PC-3 (cell line): Measurements from ENCODE around the gene UMODL1. TPM values are rescaled to one million over a fixed set of nuclear protein-coding genes. Genes with fewer than 3 reads are reported as not detected.

Experiments
- ATAC-seq: fragments of 200-7000 bp; cut with Tn5 transposase; 2 replicates; pipeline ENCODE4 v1.9.1; 2020; ENCODE audit warnings: mild to moderate bottlenecking, moderate library complexity
- BruUV-seq: library from RNA; stranded (reverse); fragments of 400-500 nt; replicated peaks from 2 replicates; lab custom pipeline; 2021; lab: Mats Ljungman, UMichigan
- CTCF ChIA-PET: fragments of 300-600 bp; sonication (Branson Sonifier 250); formaldehyde crosslinking; loops from one replicate; lab custom pipeline; 2022; ENCODE audit warnings: antibody characterized with exemption; lab: Charles Lee
- POLR2A ChIA-PET: fragments of 300-600 bp; sonication (Branson Sonifier 250); formaldehyde crosslinking; loops from one replicate; lab custom pipeline; 2022; ENCODE audit warnings: antibody characterized with exemption; ENCODE audit not compliant: unreplicated experiment; lab: Charles Lee
- DNase-seq: peaks from one replicate; pipeline ENCODE4 v3.0.0-alpha.2; 2015
- H2AFZ ChIP-seq: fragments of 300-600 bp; sonication (generic); 2 replicates; pipeline ENCODE4 v1.6.0; 2016; ENCODE audit warnings: antibody characterized with exemption, low read length
- H3F3A ChIP-seq: fragments of 300-600 bp; sonication (generic); one replicate; pipeline ENCODE4 v1.6.0; 2017; ENCODE audit warnings: antibody characterized with exemption, low read length, control low read depth, mild to moderate bottlenecking; ENCODE audit not compliant: unreplicated experiment
- H3K27ac ChIP-seq: fragments of 300-600 bp; sonication (generic); 2 replicates; pipeline ENCODE4 v1.5.1; 2016; ENCODE audit warnings: mild to moderate bottlenecking, low read length
- H3K27me3 ChIP-seq: fragments of 300-600 bp; sonication (generic); 2 replicates; pipeline ENCODE4 v1.6.1; 2016; ENCODE audit warnings: low read length, mixed read lengths
- H3K36me3 ChIP-seq: fragments of 300-600 bp; sonication (generic); 2 replicates; pipeline ENCODE4 v1.6.1; 2016; ENCODE audit warnings: low read depth, mixed run types, low read length, mixed read lengths
- H3K4me1 ChIP-seq: fragments of 300-600 bp; sonication (generic); 2 replicates; pipeline ENCODE4 v1.5.1; 2016; ENCODE audit warnings: low read length; ENCODE audit not compliant: insufficient read depth
- H3K4me2 ChIP-seq: fragments of 300-600 bp; sonication (generic); 2 replicates; pipeline ENCODE4 v1.6.0; 2016; ENCODE audit warnings: low read length
- H3K4me3 ChIP-seq: fragments of 300-600 bp; sonication (generic); 2 replicates; pipeline ENCODE4 v1.5.1; 2016; ENCODE audit warnings: mild to moderate bottlenecking, low read length, mixed read lengths
- H3K79me2 ChIP-seq: fragments of 300-600 bp; sonication (generic); 2 replicates; pipeline ENCODE4 v1.6.1; 2017; ENCODE audit warnings: low read length, mixed read lengths
- H3K9ac ChIP-seq: fragments of 300-600 bp; sonication (generic); 2 replicates; pipeline ENCODE4 v1.6.0; 2016; ENCODE audit warnings: mild to moderate bottlenecking, low read length
- H3K9me2 ChIP-seq: fragments of 300-600 bp; sonication (generic); replicated peaks from 2 replicates; pipeline ENCODE4 v1.6.1; 2016; ENCODE audit warnings: mixed run types, low read length, mixed read lengths
- H3K9me3 ChIP-seq: fragments of 300-600 bp; sonication (generic); 2 replicates; pipeline ENCODE4 v1.6.1; 2016; ENCODE audit warnings: low read length, mixed read lengths
- H4K20me1 ChIP-seq: fragments of 300-600 bp; sonication (generic); 2 replicates; pipeline ENCODE4 v1.6.1; 2016; ENCODE audit warnings: low read length, mixed read lengths
- EZH2 ChIP-seq: fragments of 300-600 bp; sonication (generic); IDR thresholded peaks from one replicate; pipeline ENCODE4 v1.6.1; 2017; ENCODE audit warnings: antibody characterized with exemption, mild to moderate bottlenecking, low read length; ENCODE audit not compliant: unreplicated experiment
- EZH2phosphoT487 ChIP-seq: fragments of 300-600 bp; sonication (generic); IDR thresholded peaks from 2 replicates; pipeline ENCODE4 v1.6.1; 2018; ENCODE audit warnings: mild to moderate bottlenecking, antibody characterized with exemption, low read length, borderline replicate concordance
- intact Hi-C: fragments of 100-400 bp; cut with micrococcal nuclease; formaldehyde crosslinking; loops from 2 replicates; pipeline ENCODE4 v1.9.0; 2023
- total RNA-seq: library from RNA; depleted of rRNA; stranded (reverse); fragments of >200 nt; gene quantifications from 2 replicates; pipeline ENCODE4 v1.2.3, GENCODE V29; 2014
- TF ChIP-seq, protein P1 (sequence below): fragments of 300-600 bp; sonication (generic); conservative IDR thresholded peaks from 2 replicates; pipeline ENCODE4 v1.5.1; 2017; ENCODE audit warnings: antibody characterized with exemption, low read depth, mild to moderate bottlenecking, low read length

Gene UMODL1
- total RNA-seq, 1 experiment from 2014 or later = not detected

DNA sequence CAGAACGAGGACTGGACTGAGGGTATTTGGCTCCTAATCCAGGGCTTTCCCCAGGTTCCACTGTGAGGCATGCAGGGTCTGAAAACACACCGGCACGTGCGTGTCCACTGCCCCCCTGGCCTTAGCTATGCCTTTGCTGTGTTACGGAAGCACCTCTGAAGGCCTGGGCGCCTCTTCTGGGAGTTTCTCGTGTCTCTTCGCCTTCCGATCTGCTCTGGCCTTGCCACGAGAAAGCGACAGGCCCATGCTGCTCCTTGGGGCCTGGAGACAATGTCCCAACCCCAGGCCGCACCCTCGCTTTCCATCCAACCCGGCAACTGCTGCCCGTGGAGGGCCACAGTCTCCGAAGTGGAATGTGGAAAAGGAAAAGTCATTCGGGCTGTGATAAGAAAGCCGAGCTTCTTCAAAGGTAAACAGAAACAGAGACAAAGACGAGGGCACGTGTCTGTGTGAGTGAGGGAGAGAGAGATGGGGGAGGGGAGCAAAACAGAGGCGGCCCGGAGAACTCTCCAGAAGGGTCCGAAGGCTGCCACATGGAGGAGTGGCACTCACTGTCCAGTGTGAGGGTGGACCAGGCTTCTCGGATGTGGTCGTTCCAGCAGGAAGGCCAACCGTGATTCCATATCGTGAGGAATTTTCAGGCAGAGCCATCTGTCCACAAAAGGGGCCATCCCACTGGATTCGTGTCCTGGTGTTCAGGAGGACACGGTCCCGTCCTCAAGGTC lies 3.4 kb upstream of the UMODL1 start:
- Histone ChIP-seq H3K36me3 (no peaks in the 10 kb centered on the region), H3F3A (no peaks in the 10 kb centered on the region), H3K9me2 (no peaks in the 10 kb centered on the region), H4K20me1 (no peaks in the 10 kb centered on the region), H3K27me3 (no peaks in the 10 kb centered on the region), H3K4me3 (no peak overlapping the region), H3K9ac (no peak overlapping the region), H2AFZ (no peak overlapping the region), H3K27ac (no peak overlapping the region), H3K79me2 (no peaks in the 10 kb centered on the region), H3K9me3 (no peaks in the 10 kb centered on the region), H3K4me1 (peaks cover 7% of the 10 kb centered on the region; the same call in 1 of the 2 replicates), H3K4me2 (no peak overlapping the region)
- TF ChIP-seq EZH2 = no peak
- no peak for TF ChIP-seq EZH2phosphoT487
- TF ChIP-seq, protein P1, sequence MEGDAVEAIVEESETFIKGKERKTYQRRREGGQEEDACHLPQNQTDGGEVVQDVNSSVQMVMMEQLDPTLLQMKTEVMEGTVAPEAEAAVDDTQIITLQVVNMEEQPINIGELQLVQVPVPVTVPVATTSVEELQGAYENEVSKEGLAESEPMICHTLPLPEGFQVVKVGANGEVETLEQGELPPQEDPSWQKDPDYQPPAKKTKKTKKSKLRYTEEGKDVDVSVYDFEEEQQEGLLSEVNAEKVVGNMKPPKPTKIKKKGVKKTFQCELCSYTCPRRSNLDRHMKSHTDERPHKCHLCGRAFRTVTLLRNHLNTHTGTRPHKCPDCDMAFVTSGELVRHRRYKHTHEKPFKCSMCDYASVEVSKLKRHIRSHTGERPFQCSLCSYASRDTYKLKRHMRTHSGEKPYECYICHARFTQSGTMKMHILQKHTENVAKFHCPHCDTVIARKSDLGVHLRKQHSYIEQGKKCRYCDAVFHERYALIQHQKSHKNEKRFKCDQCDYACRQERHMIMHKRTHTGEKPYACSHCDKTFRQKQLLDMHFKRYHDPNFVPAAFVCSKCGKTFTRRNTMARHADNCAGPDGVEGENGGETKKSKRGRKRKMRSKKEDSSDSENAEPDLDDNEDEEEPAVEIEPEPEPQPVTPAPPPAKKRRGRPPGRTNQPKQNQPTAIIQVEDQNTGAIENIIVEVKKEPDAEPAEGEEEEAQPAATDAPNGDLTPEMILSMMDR = no peak
- BruUV-seq = no TSS peak
- ChIA-PET POLR2A (no interaction called here), CTCF (no interaction called here)
- intact Hi-C loops = no loop called here
- DNase-seq = no peak
- no peak for ATAC-seq

DNA sequence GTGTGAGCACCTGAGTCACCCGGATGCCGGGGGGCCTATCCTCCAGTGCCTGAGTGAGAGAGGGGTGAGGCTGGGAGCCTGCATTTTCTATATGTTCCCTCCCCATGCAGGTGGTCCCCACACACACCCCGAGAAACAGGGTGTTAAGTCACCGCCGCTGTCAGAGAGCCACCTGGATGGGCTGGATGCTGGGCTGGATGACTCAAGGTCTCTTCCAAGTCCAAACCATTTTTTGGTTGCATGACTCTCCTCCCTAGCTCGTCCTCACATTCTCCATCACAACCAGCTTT lies 2.9 kb upstream of the UMODL1 start:
- no TSS peak for BruUV-seq
- ChIA-PET POLR2A (no interaction called here), CTCF (no interaction called here)
- H2AFZ ChIP-seq = no peak overlapping the region
- H3F3A ChIP-seq = no peaks in the 10 kb centered on the region
- no peak overlapping the region for H3K27ac ChIP-seq
- H3K27me3 ChIP-seq = no peaks in the 10 kb centered on the region
- H3K36me3 ChIP-seq = no peaks in the 10 kb centered on the region
- no peaks in the 10 kb centered on the region for H4K20me1 ChIP-seq
- H3K4me1 ChIP-seq = peaks cover 7% of the 10 kb centered on the region; the same call in 1 of the 2 replicates
- TF ChIP-seq EZH2phosphoT487 = no peak
- TF ChIP-seq, protein P1 = no peak
- no peak for TF ChIP-seq EZH2
- H3K4me2 ChIP-seq = no peak overlapping the region
- no peaks in the 10 kb centered on the region for H3K9me2 ChIP-seq
- ATAC-seq (no peak), DNase-seq (no peak)
- H3K9ac ChIP-seq = no peak overlapping the region
- intact Hi-C loops = no loop called here
- no peak overlapping the region for H3K4me3 ChIP-seq
- no peaks in the 10 kb centered on the region for H3K79me2 ChIP-seq
- no peaks in the 10 kb centered on the region for H3K9me3 ChIP-seq

DNA sequence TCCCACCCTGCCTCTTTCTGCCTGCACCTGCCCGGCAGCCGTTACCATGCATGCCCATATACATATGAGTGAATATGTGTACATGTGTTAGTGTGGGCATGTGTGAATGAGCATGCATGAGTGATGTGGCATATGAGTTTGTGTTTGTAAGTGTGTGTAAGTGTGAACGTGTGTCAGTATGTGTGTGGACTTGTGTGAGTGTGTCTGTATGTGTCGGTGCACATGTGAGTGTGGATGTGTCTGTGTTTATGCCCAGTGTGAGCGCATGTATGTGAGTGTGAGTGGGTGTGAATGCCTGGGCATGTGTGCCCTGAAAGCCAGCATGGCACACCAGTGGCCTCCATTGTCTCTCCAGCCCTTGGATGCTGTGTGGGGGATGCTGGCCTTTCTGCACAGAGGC lies 2.5 kb upstream of the UMODL1 start:
- ChIA-PET POLR2A (no interaction called here), CTCF (no interaction called here)
- intact Hi-C loops = no loop called here
- TF ChIP-seq, protein P1 = no peak
- TF ChIP-seq EZH2 = no peak
- TF ChIP-seq EZH2phosphoT487 = no peak
- Histone ChIP-seq H3K27ac (no peak overlapping the region), H3F3A (no peaks in the 10 kb centered on the region), H3K9me2 (no peaks in the 10 kb centered on the region), H3K36me3 (no peaks in the 10 kb centered on the region), H2AFZ (no peak overlapping the region), H3K4me2 (no peak overlapping the region), H3K4me1 (peaks cover 7% of the 10 kb centered on the region; the same call in 1 of the 2 replicates), H3K79me2 (no peaks in the 10 kb centered on the region), H3K9ac (no peak overlapping the region), H3K9me3 (no peaks in the 10 kb centered on the region), H3K27me3 (no peaks in the 10 kb centered on the region), H3K4me3 (no peak overlapping the region), H4K20me1 (no peaks in the 10 kb centered on the region)
- BruUV-seq = no TSS peak
- ATAC-seq (no peak), DNase-seq (no peak)
